ENCODE results near the gene PAWR. TPM values are rescaled to one million over a fixed set of nuclear protein-coding genes. Genes with fewer than 3 reads are reported as not detected.

The PAWR gene
- total RNA-seq, 4 donors from 2014 or later: 57.5 to 109 (median 63.0) TPM

- H3K27ac ChIP-seq: no peak overlapping the region
- H3K4me1 ChIP-seq: no peaks in the 10 kb centered on the region
- TF ChIP-seq POLR2A (IDR thresholded peaks at IDR 0.05): no peak
- no peak for TF ChIP-seq POLR2AphosphoS5 (IDR thresholded peaks at IDR 0.05)
- TF ChIP-seq EP300 (IDR thresholded peaks at IDR 0.05): no peak
- no peak for TF ChIP-seq CTCF (IDR thresholded peaks at IDR 0.05)
- 94% methylated on average over 3 of the region's 3 CpGs for WGBS
- no peak overlapping the region for H3K4me3 ChIP-seq
- peaks cover 6% of the 10 kb centered on the region for H3K27me3 ChIP-seq
- no peaks in the 10 kb centered on the region for H3K9me3 ChIP-seq
- no peaks in the 10 kb centered on the region for H3K36me3 ChIP-seq
- DNase-seq (ENCODE audit: low spot score in 2 of 2): no peak
These were observed 24.5 kb upstream of the PAWR start for GRCh38 chr12:79715308-79715707.

GRCh38 chr12:79710707-79711483 is 20.1 kb upstream of the PAWR start:
- TF ChIP-seq CTCF (IDR thresholded peaks at IDR 0.05): no peak
- TF ChIP-seq EP300 (IDR thresholded peaks at IDR 0.05): no peak
- TF ChIP-seq POLR2AphosphoS5 (IDR thresholded peaks at IDR 0.05): no peak
- TF ChIP-seq POLR2A (IDR thresholded peaks at IDR 0.05): no peak
- H3K27ac ChIP-seq: no peak overlapping the region
- H3K4me3 ChIP-seq: peak overlapping the region; percentile 14
- WGBS: 96% methylated on average over 7 of the region's 50 CpGs
- DNase-seq (ENCODE audit: low spot score in 2 of 2): no peak
- H3K9me3 ChIP-seq: no peaks in the 10 kb centered on the region
- H3K36me3 ChIP-seq: no peaks in the 10 kb centered on the region
- peaks cover 6% of the 10 kb centered on the region for H3K27me3 ChIP-seq
- no peaks in the 10 kb centered on the region for H3K4me1 ChIP-seq

GRCh38 chr12:79707830-79708229 is 17.1 kb upstream of the PAWR start:
- Histone ChIP-seq H3K27ac (no peak overlapping the region), H3K4me3 (no peak overlapping the region), H3K4me1 (no peaks in the 10 kb centered on the region), H3K27me3 (peaks cover 6% of the 10 kb centered on the region), H3K36me3 (no peaks in the 10 kb centered on the region), H3K9me3 (no peaks in the 10 kb centered on the region)
- no peak for DNase-seq (ENCODE audit: low spot score in 2 of 2)
- WGBS: 85% methylated on average over 3 of the region's 3 CpGs
- no peak for TF ChIP-seq CTCF (IDR thresholded peaks at IDR 0.05)
- TF ChIP-seq POLR2AphosphoS5 (IDR thresholded peaks at IDR 0.05): no peak
- TF ChIP-seq EP300 (IDR thresholded peaks at IDR 0.05): no peak
- TF ChIP-seq POLR2A (IDR thresholded peaks at IDR 0.05): no peak

GRCh38 chr12:79706676-79707075 is 15.9 kb upstream of the PAWR start:
- no peaks in the 10 kb centered on the region for H3K9me3 ChIP-seq
- no peaks in the 10 kb centered on the region for H3K4me1 ChIP-seq
- WGBS: 37% methylated on average over 3 of the region's 3 CpGs
- DNase-seq (ENCODE audit: low spot score in 2 of 2): no peak
- TF ChIP-seq POLR2AphosphoS5 (IDR thresholded peaks at IDR 0.05): no peak
- no peak for TF ChIP-seq POLR2A (IDR thresholded peaks at IDR 0.05)
- no peak for TF ChIP-seq EP300 (IDR thresholded peaks at IDR 0.05)
- TF ChIP-seq CTCF (IDR thresholded peaks at IDR 0.05): no peak
- no peak overlapping the region for H3K27ac ChIP-seq
- H3K4me3 ChIP-seq: no peak overlapping the region
- no peaks in the 10 kb centered on the region for H3K36me3 ChIP-seq
- H3K27me3 ChIP-seq: peaks cover 6% of the 10 kb centered on the region

GRCh38 chr12:79706156-79706555 is 15.4 kb upstream of the PAWR start:
- H3K27me3 ChIP-seq: peaks cover 6% of the 10 kb centered on the region
- no peak for DNase-seq (ENCODE audit: low spot score in 2 of 2)
- no peaks in the 10 kb centered on the region for H3K36me3 ChIP-seq
- no peaks in the 10 kb centered on the region for H3K9me3 ChIP-seq
- TF ChIP-seq POLR2AphosphoS5 (IDR thresholded peaks at IDR 0.05) (no peak), CTCF (IDR thresholded peaks at IDR 0.05) (no peak), EP300 (IDR thresholded peaks at IDR 0.05) (no peak), POLR2A (IDR thresholded peaks at IDR 0.05) (no peak)
- H3K4me1 ChIP-seq: no peaks in the 10 kb centered on the region
- no peak overlapping the region for H3K27ac ChIP-seq
- no peak overlapping the region for H3K4me3 ChIP-seq
